Stimulated activated CD4-positive, alpha-beta T cell treated with anti-CD3 and anti-CD28 coated beads, TNF-alpha, amount 100 ng/mL, for 4 hours (primary cell): Measurements from ENCODE around the gene RPL18.
A peak's percentile ranks its signal among the peaks of the same experiment; 100 is the strongest.
"Not testable (repeated sequence)": the region's sequence is repeated elsewhere in the genome, so short reads cannot be mapped to it uniquely, and the experiment has no call there.

Experiments used
- DNase-seq, 3 experiments: peaks; one replicate each; pipeline ENCODE4 v3.0.0-alpha.2; 2020; ENCODE audit warnings: low read depth in 3 of 3

Gene RPL18

GRCh38 chr19:48618916-48619691 is at the start of gene RPL18, which contains the start of gene SPHK2:
TSS of gene RPL18 (minus strand) at chr19:48619178. CDS start at chr19:48619143, 35 bp downstream.
TSS of gene SPHK2 (plus strand) at chr19:48619506. CDS start at chr19:48620515, 1,009 bp downstream.
- DNase-seq, result peak; percentile 90 to 93 (median 93)

DNA sequence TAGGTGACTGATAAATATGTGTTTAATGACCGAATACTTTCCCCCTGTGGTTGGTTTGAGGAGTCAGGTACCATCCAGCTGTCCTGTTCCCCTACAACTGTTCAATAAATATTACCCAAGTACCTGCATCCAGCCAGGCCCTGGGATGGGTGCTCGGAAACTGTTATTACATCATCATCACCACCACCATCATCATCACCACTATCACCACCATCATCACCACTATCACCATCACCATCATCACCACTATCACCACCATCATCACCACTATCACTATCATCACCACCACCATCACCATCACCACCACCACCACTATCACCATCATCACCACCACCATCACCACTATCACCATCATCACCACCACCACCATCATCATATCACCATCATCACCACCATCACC is 49.8 kb upstream of the RPL18 start:
- no peak for DNase-seq

- DNase-seq, result no peak
Measured at GRCh38 chr19:48668332-48668731, 49.4 kb upstream of the RPL18 start.

GRCh38 chr19:48665786-48666185 is 46.8 kb upstream of the RPL18 start:
- no peak for DNase-seq

DNA sequence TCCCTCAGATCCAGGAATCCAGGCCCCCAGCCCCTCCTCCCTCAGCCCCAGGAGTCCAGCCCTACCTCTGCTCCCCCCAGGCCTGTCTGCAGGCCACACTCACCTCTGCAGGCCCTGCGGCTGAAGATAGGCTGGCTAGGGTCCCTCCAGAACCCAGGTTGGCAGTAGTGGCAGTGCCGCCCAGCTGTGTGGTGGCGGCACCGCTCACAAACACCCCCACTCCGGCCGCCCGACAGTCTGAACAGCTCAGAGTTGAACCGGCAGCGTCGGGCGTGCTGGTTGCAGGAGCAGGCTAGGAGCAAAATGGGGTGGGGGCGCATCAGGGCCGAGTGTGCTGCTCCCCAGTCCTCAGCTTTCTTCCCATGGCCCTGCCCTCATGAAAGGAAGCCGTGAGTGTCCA is 45.5 kb upstream of the RPL18 start:
- DNase-seq, result no peak

- DNase-seq, result no peak
Measured at GRCh38 chr19:48663667-48664066, 44.7 kb upstream of the RPL18 start.

DNA sequence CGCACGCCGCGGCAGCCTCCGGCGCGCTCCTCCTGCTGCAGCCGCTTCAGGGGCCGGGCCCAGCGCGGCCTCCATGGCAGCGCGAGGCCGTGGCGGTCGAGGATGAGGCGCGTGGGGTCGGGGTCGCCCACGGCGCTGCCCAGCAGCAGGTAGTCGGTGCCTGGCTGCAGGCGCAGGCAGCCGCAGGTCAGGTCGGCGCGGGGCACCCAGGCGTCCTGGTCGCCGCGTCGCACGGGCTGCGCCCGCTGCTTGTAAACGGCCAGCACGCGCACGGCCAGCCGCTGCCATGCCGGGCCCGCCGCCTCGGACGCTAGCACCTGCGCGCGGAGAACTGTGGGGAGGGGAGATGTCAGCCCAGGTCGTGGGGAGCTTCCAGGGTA is 42.7 kb upstream of the RPL18 start:
- DNase-seq, result no peak

DNA sequence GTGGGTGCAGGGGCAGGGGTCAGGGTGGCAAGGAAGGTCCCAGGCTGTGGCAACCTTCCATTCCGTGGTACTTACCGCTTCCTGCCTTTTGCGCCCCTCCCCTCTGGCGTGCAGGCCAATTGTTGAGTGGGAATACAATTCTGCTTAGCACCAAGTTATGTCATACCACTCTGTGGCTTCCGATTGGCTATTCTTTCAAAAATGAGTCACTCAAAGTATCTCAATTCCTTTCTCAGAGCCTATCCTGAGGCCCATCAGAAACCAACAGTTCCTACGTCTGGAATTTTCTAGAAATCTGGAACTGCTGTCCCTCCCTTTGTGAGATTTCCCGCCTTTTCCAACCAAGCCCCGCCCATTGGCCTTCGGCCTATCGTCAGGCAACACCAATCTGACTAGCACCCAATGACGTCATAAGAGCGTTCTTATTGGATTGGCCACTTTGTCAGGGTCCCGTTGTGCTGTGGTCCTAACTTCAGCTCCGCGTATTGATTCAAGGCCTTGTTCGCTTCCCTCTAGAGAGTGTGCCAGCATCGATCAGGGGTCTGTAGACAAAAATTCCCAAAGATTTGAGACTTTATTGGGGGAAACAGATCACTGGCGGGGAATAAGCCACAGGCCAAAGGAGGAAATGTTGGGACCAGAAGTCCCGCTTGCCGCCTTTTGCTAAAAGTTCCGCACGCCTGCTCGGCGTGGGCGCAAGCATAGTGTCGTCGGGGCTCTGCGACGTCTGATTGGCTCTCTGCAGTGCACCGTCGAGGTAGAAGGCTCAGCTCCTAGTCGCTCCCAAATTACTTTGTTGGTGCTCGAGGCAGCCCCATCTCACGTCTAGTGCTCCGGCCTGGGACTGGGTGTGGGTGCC is 42.1 kb upstream of the RPL18 start:
- DNase-seq, result peak; percentile 54 to 58 (median 55)

DNA sequence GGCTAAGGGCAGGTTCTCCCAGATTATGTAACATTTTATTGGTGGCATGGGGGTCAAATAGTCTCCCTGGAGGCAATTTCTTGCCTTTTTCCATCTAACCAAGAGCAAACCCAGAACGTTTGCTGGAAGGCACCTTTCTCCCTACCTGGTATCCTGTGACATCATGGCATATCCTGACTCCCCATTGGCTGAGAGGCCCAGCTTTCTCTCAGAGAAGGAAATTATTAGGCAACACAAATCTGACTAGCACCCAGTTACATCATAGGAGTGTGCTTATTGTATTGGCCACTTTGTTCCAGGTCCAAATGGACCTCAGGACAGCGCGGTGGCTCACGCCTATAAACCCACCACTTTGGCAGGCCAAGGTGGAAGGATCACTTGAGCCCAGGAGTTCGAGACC is 40.8 kb upstream of the RPL18 start:
- DNase-seq, result no peak

DNA sequence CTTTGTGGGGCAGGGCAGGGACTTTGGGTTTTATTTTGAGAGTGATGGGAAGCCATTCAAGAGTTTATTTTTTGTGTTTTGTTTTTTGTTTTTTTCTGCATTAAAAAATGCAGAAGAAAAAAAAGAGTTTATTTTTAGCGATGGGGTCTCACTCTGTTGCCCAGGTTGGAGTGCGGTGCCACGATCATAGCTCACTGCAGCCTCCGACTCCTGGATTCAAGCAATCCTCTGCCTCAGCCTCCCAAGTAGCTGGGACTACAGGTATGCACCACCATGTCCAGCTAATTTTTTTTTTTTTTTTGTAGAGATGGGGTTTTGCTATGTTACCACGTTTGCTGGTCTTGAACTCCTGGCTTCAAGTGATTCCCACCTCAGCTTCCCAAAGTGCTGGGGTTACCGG is 39.5 kb upstream of the RPL18 start:
- no peak for DNase-seq

GRCh38 chr19:48657828-48658227 is 38.9 kb upstream of the RPL18 start:
- not testable (repeated sequence) for DNase-seq

- no peak for DNase-seq
Measured at GRCh38 chr19:48656840-48657474, 38.0 kb upstream of the RPL18 start.

GRCh38 chr19:48654299-48655059 is 35.5 kb upstream of the RPL18 start:
- DNase-seq, result no peak

DNA sequence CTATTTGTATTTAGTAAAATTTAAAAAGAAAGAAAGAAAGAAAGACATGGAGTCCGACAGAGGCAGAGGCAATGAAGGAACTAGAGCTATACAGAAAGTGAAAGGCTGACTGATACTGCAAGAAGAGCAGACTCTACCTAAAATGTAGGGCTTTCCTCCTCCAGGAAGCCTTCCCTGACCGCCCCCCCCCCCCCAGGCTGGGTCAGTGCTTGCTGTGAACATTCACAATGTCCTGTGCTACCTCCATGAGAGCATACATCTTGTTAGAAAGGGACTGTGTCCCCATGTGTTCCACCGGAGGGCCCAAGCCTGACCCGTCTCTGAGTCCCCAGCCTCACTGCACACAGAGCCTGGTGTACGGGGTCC is 32.7 kb upstream of the RPL18 start:
- DNase-seq, result no peak

- DNase-seq, result no peak
Measured at GRCh38 chr19:48650974-48651682, 32.1 kb upstream of the RPL18 start.

- DNase-seq, result no peak
Measured at GRCh38 chr19:48648134-48648533, 29.2 kb upstream of the RPL18 start.

DNA sequence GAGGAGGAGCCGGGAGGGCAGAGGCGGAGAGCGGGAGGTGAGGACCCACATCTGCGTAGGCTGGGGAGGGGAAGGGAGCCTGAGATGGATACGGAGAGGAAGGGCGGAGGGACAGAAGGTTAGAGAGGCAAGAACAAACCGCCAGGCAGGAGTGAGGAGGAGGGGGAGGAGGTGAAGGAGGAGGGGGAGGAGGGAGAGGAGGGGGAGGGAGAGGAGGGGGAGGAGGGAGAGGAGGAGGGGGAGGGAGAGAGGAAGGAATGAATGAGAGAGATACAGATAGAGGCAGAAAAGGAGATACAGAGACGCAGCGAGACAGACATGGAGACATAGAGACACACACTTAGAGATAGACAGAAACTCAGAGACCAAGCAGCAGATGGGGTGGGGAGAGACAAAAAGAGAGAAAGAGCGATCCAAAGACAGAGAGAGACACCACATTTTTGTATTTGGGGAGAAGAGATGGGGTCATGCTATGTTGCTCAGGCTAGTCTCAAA is 27.8 kb upstream of the RPL18 start:
- DNase-seq, result no peak

- DNase-seq, result peak; percentile 88 to 91 (median 88)
Measured at GRCh38 chr19:48646001-48646721, 27.2 kb upstream of the RPL18 start, which contains the start of gene CA11. TSS of gene CA11 (minus strand) at chr19:48646187. CDS start at chr19:48645632, 555 bp downstream.

DNA sequence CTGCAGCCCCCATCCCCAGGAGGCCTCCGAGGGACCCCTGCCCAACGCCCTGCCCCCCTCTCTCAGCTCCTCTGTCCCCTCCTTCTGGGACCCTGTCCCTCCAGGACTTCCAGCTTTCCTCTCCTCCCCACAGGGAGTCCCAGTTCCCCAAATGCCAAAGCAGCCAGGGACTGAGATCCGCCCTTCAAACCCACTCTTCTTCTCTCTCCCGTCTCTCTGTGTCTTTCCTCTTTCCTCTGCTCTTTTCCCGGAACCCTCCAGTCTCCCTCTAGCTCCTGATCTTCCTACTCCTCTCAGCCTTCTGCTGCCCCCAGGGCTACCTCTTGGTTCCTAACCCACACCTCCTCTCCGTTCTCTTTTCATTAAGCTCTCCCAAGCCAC is 26.6 kb upstream of the RPL18 start:
- DNase-seq, result no peak
